Loucy (cell line): Measurements from ENCODE around the gene GLRX5.

Experiments used
- H2AFZ ChIP-seq: fragments of 200-600 bp; sonication (generic); 2 replicates; pipeline ENCODE4 v1.6.0; 2016; ENCODE audit warnings: antibody characterized with exemption, mild to moderate bottlenecking, low read length, moderate library complexity
- H3F3A ChIP-seq: fragments of 200-600 bp; 2 replicates; pipeline ENCODE4 v1.6.0; 2016; ENCODE audit warnings: antibody characterized with exemption, low read depth, mild to moderate bottlenecking
- H3K27me3 ChIP-seq: fragments of 200-600 bp; sonication (generic); 2 replicates; pipeline ENCODE4 v1.6.1; 2014; ENCODE audit warnings: low read length, mild to moderate bottlenecking; ENCODE audit not compliant: insufficient read depth, poor library complexity, severe bottlenecking
- H3K36me3 ChIP-seq: fragments of 200-600 bp; sonication (generic); 2 replicates; pipeline ENCODE4 v1.6.1; 2016; ENCODE audit warnings: low read length; ENCODE audit not compliant: insufficient read depth
- H3K4me1 ChIP-seq: fragments of 200-600 bp; sonication (generic); 2 replicates; pipeline ENCODE4 v1.5.1; 2014; ENCODE audit warnings: low read length, mild to moderate bottlenecking; ENCODE audit not compliant: insufficient read depth, poor library complexity, severe bottlenecking
- H3K4me2 ChIP-seq: fragments of 200-600 bp; sonication (generic); 2 replicates; pipeline ENCODE4 v1.6.0; 2014; ENCODE audit warnings: antibody characterized with exemption, low read length, low read depth, mild to moderate bottlenecking; ENCODE audit not compliant: poor library complexity, severe bottlenecking
- H3K4me3 ChIP-seq: fragments of 200-600 bp; sonication (generic); 2 replicates; pipeline ENCODE4 v1.5.1; 2014; ENCODE audit warnings: low read length, mild to moderate bottlenecking, mixed read lengths; ENCODE audit not compliant: poor library complexity, severe bottlenecking
- H3K79me2 ChIP-seq: fragments of 200-600 bp; sonication (generic); 2 replicates; pipeline ENCODE4 v1.6.1; 2014; ENCODE audit warnings: low read length; ENCODE audit not compliant: insufficient read depth
- H3K9ac ChIP-seq: fragments of 200-600 bp; sonication (generic); 2 replicates; pipeline ENCODE4 v1.6.0; 2014; ENCODE audit warnings: mild to moderate bottlenecking, low read depth, low read length, moderate library complexity; ENCODE audit not compliant: poor library complexity, severe bottlenecking
- H3K9me2 ChIP-seq: fragments of 200-600 bp; sonication (generic); replicated peaks from 2 replicates; pipeline ENCODE4 v1.6.1; 2016; ENCODE audit warnings: low read depth, low read length, mixed read lengths
- H3K9me3 ChIP-seq: fragments of 200-600 bp; sonication (generic); 2 replicates; pipeline ENCODE4 v1.6.1; 2014; ENCODE audit warnings: mild to moderate bottlenecking, antibody characterized with exemption, low read length, low read depth; ENCODE audit not compliant: insufficient read depth
- H4K20me1 ChIP-seq: fragments of 200-600 bp; sonication (generic); 2 replicates; pipeline ENCODE4 v1.6.0; 2014; ENCODE audit warnings: antibody characterized with exemption, low read length, mild to moderate bottlenecking; ENCODE audit not compliant: insufficient read depth, poor library complexity, severe bottlenecking
- EZH2phosphoT487 ChIP-seq: fragments of 200-600 bp; IDR thresholded peaks from 2 replicates; pipeline ENCODE4 v1.6.1; 2018; ENCODE audit warnings: antibody characterized with exemption, mild to moderate bottlenecking, moderate library complexity, borderline replicate concordance
- TF ChIP-seq, protein P1 (sequence below): fragments of 200-600 bp; sonication (generic); conservative IDR thresholded peaks from 2 replicates; pipeline ENCODE4 v1.5.1; 2014; ENCODE audit warnings: mild to moderate bottlenecking, antibody characterized with exemption, low read length

GLRX5 gene

DNA sequence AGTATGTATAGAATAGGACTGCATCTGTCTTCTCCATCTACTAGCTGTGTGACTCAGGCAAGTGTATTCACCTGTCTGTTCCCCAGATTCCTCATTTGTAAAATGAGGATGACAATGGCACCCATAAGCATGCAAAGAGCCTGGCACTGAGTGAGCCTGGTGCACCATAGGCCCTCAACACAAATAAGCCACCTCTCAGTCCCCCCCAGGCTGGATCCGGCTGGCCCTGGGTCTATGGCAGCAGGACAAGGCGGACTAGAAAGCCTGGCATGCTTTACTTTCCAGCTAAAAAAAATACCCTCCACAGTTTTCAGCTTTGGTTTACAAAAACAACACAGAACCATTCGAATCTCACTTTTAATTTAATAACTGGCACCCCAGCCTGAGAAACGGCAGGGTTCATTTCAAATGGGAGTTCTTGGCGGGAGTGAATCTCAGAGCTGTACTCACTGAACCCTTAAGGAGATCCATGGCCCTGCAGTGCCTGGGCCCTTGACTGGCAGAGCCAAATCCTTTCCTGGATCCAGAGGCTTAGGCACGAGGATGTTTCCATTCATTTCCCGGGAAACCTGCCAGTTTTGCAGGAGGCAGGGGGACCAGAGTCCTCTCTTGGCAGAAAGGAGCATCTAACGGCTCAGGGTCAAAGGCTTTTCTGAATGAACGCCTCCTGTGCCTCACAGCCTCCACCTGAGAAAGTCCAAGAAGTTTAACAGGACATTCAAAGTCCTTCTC is 36.1 kb upstream of the GLRX5 start:
- Histone ChIP-seq H3K27me3 (no peaks in the 10 kb centered on the region), H3K79me2 (no peaks in the 10 kb centered on the region), H3K4me3 (no peak overlapping the region), H2AFZ (no peak overlapping the region), H3K4me2 (no peak overlapping the region), H3K9ac (no peak overlapping the region), H3K4me1 (peaks cover 19% of the 10 kb centered on the region), H3K9me2 (no peaks in the 10 kb centered on the region), H3F3A (no peaks in the 10 kb centered on the region), H4K20me1 (no peaks in the 10 kb centered on the region), H3K9me3 (no peaks in the 10 kb centered on the region), H3K36me3 (no peaks in the 10 kb centered on the region)
- TF ChIP-seq EZH2phosphoT487: no peak
- TF ChIP-seq, protein P1, sequence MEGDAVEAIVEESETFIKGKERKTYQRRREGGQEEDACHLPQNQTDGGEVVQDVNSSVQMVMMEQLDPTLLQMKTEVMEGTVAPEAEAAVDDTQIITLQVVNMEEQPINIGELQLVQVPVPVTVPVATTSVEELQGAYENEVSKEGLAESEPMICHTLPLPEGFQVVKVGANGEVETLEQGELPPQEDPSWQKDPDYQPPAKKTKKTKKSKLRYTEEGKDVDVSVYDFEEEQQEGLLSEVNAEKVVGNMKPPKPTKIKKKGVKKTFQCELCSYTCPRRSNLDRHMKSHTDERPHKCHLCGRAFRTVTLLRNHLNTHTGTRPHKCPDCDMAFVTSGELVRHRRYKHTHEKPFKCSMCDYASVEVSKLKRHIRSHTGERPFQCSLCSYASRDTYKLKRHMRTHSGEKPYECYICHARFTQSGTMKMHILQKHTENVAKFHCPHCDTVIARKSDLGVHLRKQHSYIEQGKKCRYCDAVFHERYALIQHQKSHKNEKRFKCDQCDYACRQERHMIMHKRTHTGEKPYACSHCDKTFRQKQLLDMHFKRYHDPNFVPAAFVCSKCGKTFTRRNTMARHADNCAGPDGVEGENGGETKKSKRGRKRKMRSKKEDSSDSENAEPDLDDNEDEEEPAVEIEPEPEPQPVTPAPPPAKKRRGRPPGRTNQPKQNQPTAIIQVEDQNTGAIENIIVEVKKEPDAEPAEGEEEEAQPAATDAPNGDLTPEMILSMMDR: no peak

DNA sequence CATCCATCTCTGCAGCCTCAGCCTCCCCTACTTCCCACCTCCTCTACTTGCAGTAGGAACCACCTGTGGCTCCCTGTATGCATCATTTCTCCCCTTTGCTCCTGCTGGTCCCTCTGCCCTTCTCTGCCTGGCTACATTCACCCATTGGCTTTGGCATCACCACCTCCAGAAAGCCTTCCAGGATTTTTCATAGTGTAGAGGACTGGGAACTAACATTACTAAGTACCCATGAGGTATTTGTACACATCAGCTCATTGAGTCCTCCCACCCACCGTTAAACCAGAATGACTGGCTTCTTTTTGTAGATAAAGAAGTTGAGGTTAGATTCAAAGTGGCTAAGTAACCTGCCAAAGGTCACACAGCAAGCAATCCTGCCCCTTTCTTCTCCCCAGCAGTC is 35.5 kb upstream of the GLRX5 start:
- H3K4me1 ChIP-seq: peaks cover 19% of the 10 kb centered on the region
- no peak overlapping the region for H2AFZ ChIP-seq
- H3K9ac ChIP-seq: no peak overlapping the region

DNA sequence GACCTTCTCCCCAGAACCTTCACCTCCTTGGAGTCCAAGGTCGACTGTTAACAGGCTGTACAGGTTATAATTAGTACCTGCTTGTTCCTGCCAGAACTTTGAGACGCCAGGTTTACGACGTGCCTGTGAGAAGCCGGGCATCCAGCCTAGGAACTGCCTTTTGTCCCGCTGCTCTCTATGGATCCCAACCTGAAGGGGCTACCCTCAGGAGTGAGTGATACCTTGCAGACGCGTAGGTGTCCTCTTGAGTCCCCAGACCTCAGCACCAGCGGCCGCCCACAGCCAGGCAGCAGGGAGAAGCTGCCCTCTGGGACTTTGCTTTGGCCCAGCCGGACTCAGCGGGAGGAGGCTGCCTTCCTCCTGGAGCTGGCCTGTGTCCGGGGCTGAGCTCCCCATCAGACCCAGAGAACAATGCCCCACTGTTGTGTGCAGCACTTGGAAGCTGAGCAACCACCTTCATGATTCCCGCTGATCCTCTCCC is 34.6 kb upstream of the GLRX5 start:
- Histone ChIP-seq H2AFZ (no peak overlapping the region), H3K9me2 (no peaks in the 10 kb centered on the region), H3K4me2 (no peak overlapping the region), H3K27me3 (no peaks in the 10 kb centered on the region), H3K79me2 (no peaks in the 10 kb centered on the region), H3K9me3 (no peaks in the 10 kb centered on the region), H4K20me1 (no peaks in the 10 kb centered on the region), H3K36me3 (no peaks in the 10 kb centered on the region), H3K4me1 (peaks cover 17% of the 10 kb centered on the region), H3K9ac (no peak overlapping the region), H3F3A (no peaks in the 10 kb centered on the region), H3K4me3 (no peak overlapping the region)
- TF ChIP-seq, protein P1: no peak
- TF ChIP-seq EZH2phosphoT487: no peak

More for the DNA sequence above, 35.5 kb upstream of the GLRX5 start:
- TF ChIP-seq EZH2phosphoT487: no peak
- TF ChIP-seq, protein P1: no peak
- H3F3A ChIP-seq: no peaks in the 10 kb centered on the region
- no peaks in the 10 kb centered on the region for H3K9me3 ChIP-seq
- H3K27me3 ChIP-seq: no peaks in the 10 kb centered on the region
- no peaks in the 10 kb centered on the region for H3K36me3 ChIP-seq
- no peaks in the 10 kb centered on the region for H3K79me2 ChIP-seq
- no peaks in the 10 kb centered on the region for H3K9me2 ChIP-seq
- no peak overlapping the region for H3K4me2 ChIP-seq
- H4K20me1 ChIP-seq: no peaks in the 10 kb centered on the region
- no peak overlapping the region for H3K4me3 ChIP-seq
